Trophoblast cell (in vitro differentiated cells and primary cell): Measurements from ENCODE around the gene GRAP.

Source experiments
- DNase-seq, 2 donors: peaks; one replicate each; pipeline ENCODE4 v3.0.0-alpha.2; 2016
- H2AFZ ChIP-seq: 2 replicates; pipeline ENCODE4 v1.6.1; 2013; ENCODE audit warnings: low read length, moderate library complexity, mild to moderate bottlenecking; ENCODE audit not compliant: insufficient read depth, poor library complexity
- H2AK5ac ChIP-seq: 2 replicates; pipeline ENCODE4 v1.6.1; 2013; ENCODE audit warnings: mild to moderate bottlenecking, low read length
- H2BK120ac ChIP-seq: 2 replicates; pipeline ENCODE4 v1.6.1; 2013; ENCODE audit warnings: low read length, mild to moderate bottlenecking, moderate library complexity; ENCODE audit not compliant: insufficient read depth, poor library complexity
- H2BK12ac ChIP-seq: 2 replicates; pipeline ENCODE4 v1.6.1; 2013; ENCODE audit warnings: mild to moderate bottlenecking, low read length, moderate library complexity
- H2BK5ac ChIP-seq: 2 replicates; pipeline ENCODE4 v1.6.1; 2013; ENCODE audit warnings: low read length, low read depth, moderate library complexity, mild to moderate bottlenecking; ENCODE audit not compliant: poor library complexity
- H3K14ac ChIP-seq: 2 replicates; pipeline ENCODE4 v1.6.1; 2013; ENCODE audit warnings: mild to moderate bottlenecking, low read length
- H3K18ac ChIP-seq: 2 replicates; pipeline ENCODE4 v1.6.1; 2013; ENCODE audit warnings: mild to moderate bottlenecking, low read length
- H3K23ac ChIP-seq: 2 replicates; pipeline ENCODE4 v1.6.1; 2013; ENCODE audit warnings: low read length
- H3K27ac ChIP-seq: 2 replicates; pipeline ENCODE4 v1.5.1; 2013; ENCODE audit warnings: low read depth, mild to moderate bottlenecking, inconsistent platforms, low read length, moderate library complexity
- H3K27me3 ChIP-seq: 2 replicates; pipeline ENCODE4 v1.6.1; 2013; ENCODE audit warnings: inconsistent platforms, mild to moderate bottlenecking, low read length, moderate library complexity; ENCODE audit not compliant: insufficient read depth
- H3K36me3 ChIP-seq, 2 experiments: 1 replicate in 1 of 2; 2 replicates in 1 of 2; pipeline ENCODE4 v1.6.1; 2013; ENCODE audit warnings: low read length in 2 of 2, mild to moderate bottlenecking in 2 of 2, moderate library complexity in 1 of 2; ENCODE audit not compliant: insufficient read depth in 2 of 2, control insufficient read depth in 1 of 2
- H3K4ac ChIP-seq: 2 replicates; pipeline ENCODE4 v1.6.1; 2013; ENCODE audit warnings: low read depth, mild to moderate bottlenecking, low read length, moderate library complexity
- H3K4me1 ChIP-seq, 2 experiments: 1 replicate in 1 of 2; 2 replicates in 1 of 2; pipeline ENCODE4 v1.6.1; 2013; ENCODE audit warnings: low read length in 2 of 2, mild to moderate bottlenecking in 2 of 2, moderate library complexity in 1 of 2; ENCODE audit not compliant: insufficient read depth in 2 of 2, control insufficient read depth in 1 of 2
- H3K4me2 ChIP-seq: 2 replicates; pipeline ENCODE4 v1.6.1; 2013; ENCODE audit warnings: inconsistent platforms, mild to moderate bottlenecking, low read length, moderate library complexity
- H3K4me3 ChIP-seq: 2 replicates; pipeline ENCODE4 v1.5.1; 2013; ENCODE audit warnings: mild to moderate bottlenecking, low read depth, low read length, inconsistent platforms
- H3K79me1 ChIP-seq: one replicate; pipeline ENCODE4 v1.6.1; 2013; ENCODE audit warnings: low read length
- H3K79me2 ChIP-seq: 2 replicates; pipeline ENCODE4 v1.6.1; 2013; ENCODE audit warnings: low read length, mild to moderate bottlenecking; ENCODE audit not compliant: control insufficient read depth, insufficient read depth, poor library complexity
- H3K9ac ChIP-seq: 2 replicates; pipeline ENCODE4 v1.6.1; 2013; ENCODE audit warnings: mild to moderate bottlenecking, low read length
- H3K9me3 ChIP-seq: 2 replicates; pipeline ENCODE4 v1.6.1; 2013; ENCODE audit warnings: low read depth, mild to moderate bottlenecking, control low read depth, inconsistent platforms, low read length; ENCODE audit not compliant: insufficient read depth
- H4K12ac ChIP-seq: 2 replicates; pipeline ENCODE4 v1.6.1; 2013; ENCODE audit warnings: low read depth, mild to moderate bottlenecking, low read length, moderate library complexity
- H4K8ac ChIP-seq: 2 replicates; pipeline ENCODE4 v1.6.1; 2013; ENCODE audit warnings: low read depth, mild to moderate bottlenecking, low read length, moderate library complexity
- H4K91ac ChIP-seq: one replicate; pipeline ENCODE4 v1.6.1; 2013; ENCODE audit warnings: low read depth, mild to moderate bottlenecking, low read length, moderate library complexity
- WGBS: extraction: QIAGEN DNeasy Blood & Tissue Kit; methylation state at CpG from one replicate; pipeline ENCODE4 v1.1.7; 2013; ENCODE audit warnings: missing lambda C conversion rate; ENCODE audit not compliant: insufficient read length, insufficient coverage; ENCODE audit errors: extremely low coverage; 5-methylcytosine and 5-hydroxymethylcytosine counted together

Gene GRAP

GRCh38 chr17:19010729-19011505 lies 35.8 kb downstream of the GRAP start:
- Histone ChIP-seq H2AK5ac (no peak overlapping the region), H2BK12ac (peak overlapping the region; percentile 26), H3K4me3 (no peak overlapping the region), H3K14ac (peak overlapping the region; percentile 65), H2BK5ac (no peak overlapping the region), H3K4me1 (peaks cover 6 to 13% of the 10 kb centered on the region in 2 experiments), H3K9ac (no peak overlapping the region), H3K4me2 (no peak overlapping the region), H3K36me3 (no peaks in the 10 kb centered on the region), H3K27me3 (no peaks in the 10 kb centered on the region), H3K79me2 (no peaks in the 10 kb centered on the region), H2AFZ (no peak overlapping the region), H2BK120ac (peak overlapping the region; percentile 52), H3K4ac (no peak overlapping the region), H4K91ac (peak overlapping the region; percentile 74), H3K9me3 (no peaks in the 10 kb centered on the region), H3K18ac (peak overlapping the region; percentile 38), H3K27ac (no peak overlapping the region), H4K8ac (peak overlapping the region; percentile 32), H3K23ac (no peak overlapping the region), H4K12ac (no peak overlapping the region), H3K79me1 (peaks cover 6% of the 10 kb centered on the region)
- no peak for DNase-seq
- WGBS = no CpG with 5 or more reads among the region's 11 CpGs

GRCh38 chr17:19009970-19010369 lies 36.8 kb downstream of the GRAP start:
- Histone ChIP-seq H2BK5ac (no peak overlapping the region), H2BK12ac (peak overlapping the region; percentile 15), H2AFZ (no peak overlapping the region), H3K36me3 (no peaks in the 10 kb centered on the region), H3K23ac (no peak overlapping the region), H4K12ac (no peak overlapping the region), H3K79me2 (no peaks in the 10 kb centered on the region), H3K27ac (no peak overlapping the region), H3K4me3 (no peak overlapping the region), H4K8ac (no peak overlapping the region), H3K4me1 (peaks cover 10 to 17% of the 10 kb centered on the region in 2 experiments), H3K9ac (no peak overlapping the region), H3K4me2 (no peak overlapping the region), H3K4ac (peak overlapping the region; percentile 6), H3K27me3 (no peaks in the 10 kb centered on the region), H2AK5ac (peak overlapping the region; percentile 35), H3K18ac (no peak overlapping the region), H4K91ac (peak overlapping the region; percentile 74), H2BK120ac (peak overlapping the region; percentile 52), H3K79me1 (peaks cover 9% of the 10 kb centered on the region), H3K9me3 (no peaks in the 10 kb centered on the region), H3K14ac (peak overlapping the region; percentile 25)
- no CpG with 5 or more reads among the region's 12 CpGs for WGBS
- no peak for DNase-seq

DNA sequence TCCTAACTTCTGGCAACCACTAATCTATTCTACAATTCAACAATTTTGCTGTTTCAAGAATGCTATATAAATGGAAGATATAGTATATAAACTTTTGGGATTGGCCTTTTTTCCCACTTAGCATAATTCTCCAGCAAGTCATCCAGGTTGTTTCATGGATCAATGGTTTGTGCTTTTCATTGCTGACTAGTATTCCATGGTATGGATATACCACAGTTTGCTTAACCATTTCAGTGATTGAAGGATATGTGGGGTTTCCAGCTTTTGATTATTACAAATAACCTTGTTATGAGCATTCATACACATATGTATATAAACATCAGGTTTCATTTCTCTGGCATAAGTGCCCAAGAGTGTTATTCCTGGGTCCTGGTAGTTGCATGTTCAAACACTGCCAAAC lies 40.1 kb downstream of the GRAP start:
- Histone ChIP-seq H3K36me3 (peaks cover 0 to 5% of the 10 kb centered on the region in 2 experiments), H3K14ac (no peak overlapping the region), H2BK5ac (no peak overlapping the region), H2BK12ac (no peak overlapping the region), H3K4me2 (no peak overlapping the region), H4K8ac (no peak overlapping the region), H2BK120ac (no peak overlapping the region), H3K18ac (no peak overlapping the region), H2AFZ (no peak overlapping the region), H3K79me1 (peaks cover 25% of the 10 kb centered on the region), H3K79me2 (peaks cover 12% of the 10 kb centered on the region), H3K23ac (no peak overlapping the region), H3K4ac (no peak overlapping the region), H2AK5ac (no peak overlapping the region), H3K27ac (no peak overlapping the region), H3K9me3 (no peaks in the 10 kb centered on the region), H3K4me3 (no peak overlapping the region), H3K4me1 (peaks cover 29 to 31% of the 10 kb centered on the region in 2 experiments), H4K12ac (no peak overlapping the region), H4K91ac (no peak overlapping the region), H3K27me3 (no peaks in the 10 kb centered on the region), H3K9ac (no peak overlapping the region)
- DNase-seq = no peak

- H3K4ac ChIP-seq = no peak overlapping the region
- H3K9me3 ChIP-seq = no peaks in the 10 kb centered on the region
- no peak overlapping the region for H2BK120ac ChIP-seq
- no peaks in the 10 kb centered on the region for H3K27me3 ChIP-seq
- no peak overlapping the region for H3K9ac ChIP-seq
- peaks cover 25 to 28% of the 10 kb centered on the region in 2 experiments for H3K4me1 ChIP-seq
- H2BK12ac ChIP-seq = no peak overlapping the region
- no CpG with 5 or more reads among the region's 4 CpGs for WGBS
- H3K27ac ChIP-seq = no peak overlapping the region
- H3K14ac ChIP-seq = no peak overlapping the region
- H3K4me3 ChIP-seq = no peak overlapping the region
- no peak overlapping the region for H4K91ac ChIP-seq
- no peak overlapping the region for H2BK5ac ChIP-seq
- no peak overlapping the region for H4K8ac ChIP-seq
- H3K23ac ChIP-seq = no peak overlapping the region
- H2AFZ ChIP-seq = no peak overlapping the region
- DNase-seq = no peak
- no peak overlapping the region for H3K18ac ChIP-seq
- H2AK5ac ChIP-seq = no peak overlapping the region
- no peak overlapping the region for H3K4me2 ChIP-seq
- H3K36me3 ChIP-seq = peaks cover 5 to 7% of the 10 kb centered on the region in 2 experiments
- H4K12ac ChIP-seq = no peak overlapping the region
- H3K79me1 ChIP-seq = peaks cover 21% of the 10 kb centered on the region
- H3K79me2 ChIP-seq = peaks cover 12% of the 10 kb centered on the region
Measured at GRCh38 chr17:19005789-19006430, 40.8 kb downstream of the GRAP start.
